Caco-2 (cell line): Measurements from ENCODE around the gene FGF22. TPM values are rescaled to one million over a fixed set of nuclear protein-coding genes. Genes with fewer than 3 reads are reported as not detected.
A peak's percentile ranks its signal among the peaks of the same experiment; 100 is the strongest.

Experiments used
- BruUV-seq: library from RNA; stranded (reverse); fragments of 400-500 nt; replicated peaks from 2 replicates; lab custom pipeline; 2021; lab: Mats Ljungman, UMichigan
- CTCF ChIA-PET: fragments of 300-600 bp; sonication (Branson Sonifier 250); formaldehyde crosslinking; loops from one replicate; lab custom pipeline; 2022; ENCODE audit warnings: antibody characterized with exemption; lab: Charles Lee
- POLR2A ChIA-PET: fragments of 300-600 bp; sonication (Branson Sonifier 250); formaldehyde crosslinking; loops from one replicate; lab custom pipeline; 2022; ENCODE audit warnings: antibody characterized with exemption; lab: Charles Lee
- DNase-seq, 2 experiments: peaks; one replicate each; pipeline versions ENCODE4 v3.0.0 to v3.0.0-alpha.2; 2020 to 2022
- H3K27me3 ChIP-seq: replicated peaks from 2 replicates; pipeline ENCODE4 v1.6.0; 2011; ENCODE audit warnings: low read length; ENCODE audit not compliant: control insufficient read depth, insufficient read depth
- H3K36me3 ChIP-seq: 2 replicates; pipeline ENCODE4 v1.5.1; 2011; ENCODE audit warnings: low read length; ENCODE audit not compliant: control insufficient read depth, insufficient read depth
- H3K4me1 ChIP-seq: fragments of 250-450 bp; sonication (Bioruptor Pico); 2 replicates; pipeline ENCODE4 v1.5.1; 2020; ENCODE audit warnings: mild to moderate bottlenecking
- H3K4me3 ChIP-seq: 2 replicates; pipeline ENCODE4 v1.5.1; 2011; ENCODE audit warnings: low read depth, mild to moderate bottlenecking, control low read depth, low read length
- H3K9me3 ChIP-seq: fragments of 250-450 bp; sonication (Bioruptor Pico); 2 replicates; pipeline ENCODE4 v1.5.1; 2020; ENCODE audit warnings: mild to moderate bottlenecking, moderate library complexity
- H3K27ac Mint-ChIP-seq: one replicate; pipeline ENCODE4 v1.8.0; 2022; ENCODE audit warnings: mixed read lengths; ENCODE audit not compliant: unreplicated experiment
- H3K27me3 Mint-ChIP-seq: one replicate; pipeline ENCODE4 v1.8.0; 2022; ENCODE audit warnings: mixed read lengths; ENCODE audit not compliant: insufficient read depth, unreplicated experiment
- H3K36me3 Mint-ChIP-seq: one replicate; pipeline ENCODE4 v1.8.0; 2022; ENCODE audit warnings: mild to moderate bottlenecking, mixed read lengths; ENCODE audit not compliant: insufficient read depth, unreplicated experiment
- H3K4me1 Mint-ChIP-seq: one replicate; pipeline ENCODE4 v1.8.0; 2022; ENCODE audit warnings: low read depth, mixed read lengths; ENCODE audit not compliant: unreplicated experiment
- H3K4me3 Mint-ChIP-seq: one replicate; pipeline ENCODE4 v1.8.0; 2022; ENCODE audit warnings: mild to moderate bottlenecking, moderate library complexity, mixed read lengths; ENCODE audit not compliant: unreplicated experiment
- H3K9me3 Mint-ChIP-seq: one replicate; pipeline ENCODE4 v1.8.0; 2022; ENCODE audit warnings: mixed read lengths; ENCODE audit not compliant: unreplicated experiment
- CTCF ChIP-seq, 2 experiments: fragments of 200-600 bp in 1 of 2; IDR thresholded peaks; 1 replicate in 1 of 2; 2 replicates in 1 of 2; pipeline versions ENCODE4 v1.5.1 to v1.8.0; 2011 to 2022; ENCODE audit warnings: antibody characterized with exemption in 1 of 2, control low read depth in 1 of 2, inconsistent platforms in 1 of 2, low read depth in 1 of 2, low read length in 1 of 2, mild to moderate bottlenecking in 1 of 2, moderate library complexity in 1 of 2; ENCODE audit not compliant: insufficient read depth in 1 of 2, severe bottlenecking in 1 of 2, unreplicated experiment in 1 of 2
- intact Hi-C: fragments of 100-400 bp; cut with micrococcal nuclease; formaldehyde crosslinking; loops from one replicate; pipeline ENCODE4 v1.10.0; 2022; ENCODE audit not compliant: unreplicated experiment
- total RNA-seq: library from RNA; stranded (reverse); gene quantifications from 2 replicates; pipeline ENCODE4 v1.2.3, GENCODE V29; 2022

Gene FGF22
- total RNA-seq, 1 experiment from 2014 or later: 0.68 TPM

GRCh38 chr19:642767-643727, 3.4 kb downstream of the FGF22 start:
- peak overlapping the region; percentile 48 for H3K27ac Mint-ChIP-seq
- Histone ChIP-seq H3K9me3 (no peaks in the 10 kb centered on the region), H3K27me3 (no peaks in the 10 kb centered on the region), H3K4me1 (peaks cover 7% of the 10 kb centered on the region; the same call in 1 of the 2 replicates), H3K4me3 (no peak overlapping the region), H3K36me3 (no peaks in the 10 kb centered on the region)
- TF ChIP-seq CTCF (IDR thresholded peaks at IDR 0.05; ENCODE audit: insufficient read depth in 1 of 2, low read depth in 1 of 2, low read length in 1 of 2, severe bottlenecking in 1 of 2, unreplicated experiment in 1 of 2): no peak
- ChIA-PET CTCF (no interaction called here), POLR2A (no interaction called here)
- peaks cover 4% of the 10 kb centered on the region for H3K27me3 Mint-ChIP-seq
- no peak overlapping the region for H3K4me3 Mint-ChIP-seq
- H3K9me3 Mint-ChIP-seq: no peaks in the 10 kb centered on the region
- H3K36me3 Mint-ChIP-seq: peaks cover 35% of the 10 kb centered on the region
- intact Hi-C loops: no loop called here
- DNase-seq: no peak
- BruUV-seq: no TSS peak
- H3K4me1 Mint-ChIP-seq: peaks cover 7% of the 10 kb centered on the region

- ChIA-PET CTCF (no interaction called here), POLR2A (no interaction called here)
- peak overlapping the region; percentile 53 for H3K27ac Mint-ChIP-seq
- H3K4me3 ChIP-seq: no peak overlapping the region
- intact Hi-C loops: no loop called here
- no peaks in the 10 kb centered on the region for H3K9me3 Mint-ChIP-seq
- H3K9me3 ChIP-seq: no peaks in the 10 kb centered on the region
- no peak for DNase-seq
- no peaks in the 10 kb centered on the region for H3K36me3 ChIP-seq
- peaks cover 6% of the 10 kb centered on the region; the same call in 1 of the 2 replicates for H3K4me1 ChIP-seq
- no TSS peak for BruUV-seq
- no peak for TF ChIP-seq CTCF (IDR thresholded peaks at IDR 0.05; ENCODE audit: insufficient read depth in 1 of 2, low read depth in 1 of 2, low read length in 1 of 2, severe bottlenecking in 1 of 2, unreplicated experiment in 1 of 2)
- H3K36me3 Mint-ChIP-seq: peaks cover 38% of the 10 kb centered on the region
- H3K27me3 ChIP-seq: no peaks in the 10 kb centered on the region
- peaks cover 4% of the 10 kb centered on the region for H3K27me3 Mint-ChIP-seq
- H3K4me1 Mint-ChIP-seq: peaks cover 7% of the 10 kb centered on the region
- H3K4me3 Mint-ChIP-seq: no peak overlapping the region
Measured at GRCh38 chr19:643736-644135, 4.1 kb downstream of the FGF22 start.

GRCh38 chr19:644363-644762, 4.7 kb downstream of the FGF22 start:
- ChIA-PET POLR2A (interaction anchor here (0.5 kb wide), 1 partner anchor 72 kb away, joined by 3 read pairs; the partner anchor contains the start of gene BSG), CTCF (no interaction called here)
- Mint-ChIP-seq H3K9me3 (no peaks in the 10 kb centered on the region), H3K4me3 (no peak overlapping the region), H3K27me3 (peaks cover 1% of the 10 kb centered on the region), H3K27ac (peak overlapping the region; percentile 53), H3K4me1 (peaks cover 3% of the 10 kb centered on the region), H3K36me3 (peaks cover 37% of the 10 kb centered on the region)
- Histone ChIP-seq H3K4me3 (no peak overlapping the region), H3K4me1 (peaks cover under 1% of the 10 kb centered on the region; the same call in 1 of the 2 replicates), H3K36me3 (no peaks in the 10 kb centered on the region), H3K9me3 (no peaks in the 10 kb centered on the region), H3K27me3 (no peaks in the 10 kb centered on the region)
- TF ChIP-seq CTCF (IDR thresholded peaks at IDR 0.05; ENCODE audit: insufficient read depth in 1 of 2, low read depth in 1 of 2, low read length in 1 of 2, severe bottlenecking in 1 of 2, unreplicated experiment in 1 of 2): no peak
- intact Hi-C loops: no loop called here
- DNase-seq: no peak
- no TSS peak for BruUV-seq
